SH-SY5Y (cell line): ENCODE results near the gene CLDN4.

Experiments
- GATA2 ChIP-seq: IDR thresholded peaks from 2 replicates; pipeline ENCODE4 v1.6.1; 2011; ENCODE audit warnings: mild to moderate bottlenecking, low read depth, low read length
- GATA3 ChIP-seq: IDR thresholded peaks from 2 replicates; pipeline ENCODE4 v1.6.1; 2011; ENCODE audit warnings: low read depth, mild to moderate bottlenecking, low read length, moderate library complexity

CLDN4 gene

DNA sequence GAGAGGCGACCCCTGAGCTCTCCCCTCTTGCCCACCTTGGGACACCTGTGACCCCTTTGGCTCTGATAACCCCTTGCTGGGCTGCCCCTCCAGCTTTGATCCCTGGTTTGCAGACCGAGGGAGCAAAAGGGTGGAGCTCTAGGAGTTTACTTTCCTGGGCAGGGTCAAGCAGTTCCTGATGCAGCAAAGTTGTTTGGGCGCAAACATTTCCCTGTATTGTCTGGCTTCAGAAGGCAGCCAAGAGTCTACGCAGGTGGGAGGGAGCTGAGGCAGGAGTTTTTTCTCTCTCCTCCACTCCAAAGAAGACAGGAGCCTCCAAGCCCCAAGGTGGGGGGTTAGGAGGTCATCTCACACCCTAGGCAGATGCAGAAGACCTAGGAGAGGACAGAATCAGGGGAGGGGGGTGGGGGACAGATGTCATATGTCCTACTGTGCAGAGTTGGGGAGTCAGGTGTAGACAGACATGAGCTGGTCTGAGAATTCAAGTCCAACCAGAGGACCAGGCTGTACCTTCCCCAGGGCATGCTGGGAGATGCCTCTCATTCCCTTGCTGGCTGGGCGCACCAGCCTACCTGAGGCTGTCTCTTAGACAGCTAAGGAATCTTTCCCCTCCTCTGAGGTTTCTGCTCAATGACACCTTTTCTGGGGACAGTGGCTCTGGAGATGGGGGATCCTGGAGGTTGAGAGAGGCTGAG lies 50.7 kb downstream of the CLDN4 start:
- TF ChIP-seq GATA2 (no peak), GATA3 (no peak)

DNA sequence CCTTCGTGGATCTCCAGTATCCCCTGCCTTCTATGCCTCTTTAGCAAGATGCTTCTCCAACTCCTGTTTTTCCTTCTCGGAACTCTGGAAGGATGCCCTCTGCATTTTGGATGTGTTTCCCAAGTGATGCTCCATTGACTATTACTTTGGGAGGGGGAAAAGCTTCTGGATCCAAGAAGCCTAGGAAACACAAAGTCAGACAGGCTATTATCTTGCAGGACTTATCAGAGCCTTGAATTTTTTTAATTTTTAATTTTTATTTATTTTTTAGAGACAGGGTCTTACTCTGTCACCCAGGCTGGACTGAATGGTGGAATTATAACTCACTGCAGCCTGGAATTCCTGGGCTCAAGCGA lies 51.2 kb downstream of the CLDN4 start:
- TF ChIP-seq GATA2 (no peak), GATA3 (no peak)
